Germinal center (tissue), 1 donor: ENCODE results near the gene RGS19.
"Not testable (repeated sequence)": the region's sequence is repeated elsewhere in the genome, so short reads cannot be mapped to it uniquely, and the experiment has no call there.

Source experiments
- DNase-seq: peaks from one replicate; pipeline ENCODE4 v3.0.0; 2012; ENCODE audit warnings: mixed read lengths, low spot score

RGS19 gene

DNA sequence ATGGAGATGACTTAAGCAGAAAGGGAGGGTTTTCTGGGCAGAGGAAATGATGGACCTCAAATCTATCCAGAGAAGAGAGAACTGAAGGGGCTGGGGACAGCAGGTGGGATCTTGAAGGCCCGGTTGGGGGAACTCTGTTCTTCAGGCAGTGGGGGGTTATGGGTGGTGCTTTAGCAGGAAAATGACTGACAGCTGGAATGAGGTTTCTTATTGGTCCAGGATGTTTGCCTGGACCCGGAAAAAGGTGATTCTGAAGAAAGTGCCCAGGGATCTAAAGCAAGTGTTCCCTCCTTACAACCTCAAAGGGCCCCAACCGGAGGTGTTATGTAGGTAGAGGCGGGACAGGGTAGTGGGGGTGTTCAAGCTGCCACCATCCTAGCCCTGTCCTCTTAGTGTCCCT lies 16.1 kb upstream of the RGS19 start:
- DNase-seq, result no peak

DNA sequence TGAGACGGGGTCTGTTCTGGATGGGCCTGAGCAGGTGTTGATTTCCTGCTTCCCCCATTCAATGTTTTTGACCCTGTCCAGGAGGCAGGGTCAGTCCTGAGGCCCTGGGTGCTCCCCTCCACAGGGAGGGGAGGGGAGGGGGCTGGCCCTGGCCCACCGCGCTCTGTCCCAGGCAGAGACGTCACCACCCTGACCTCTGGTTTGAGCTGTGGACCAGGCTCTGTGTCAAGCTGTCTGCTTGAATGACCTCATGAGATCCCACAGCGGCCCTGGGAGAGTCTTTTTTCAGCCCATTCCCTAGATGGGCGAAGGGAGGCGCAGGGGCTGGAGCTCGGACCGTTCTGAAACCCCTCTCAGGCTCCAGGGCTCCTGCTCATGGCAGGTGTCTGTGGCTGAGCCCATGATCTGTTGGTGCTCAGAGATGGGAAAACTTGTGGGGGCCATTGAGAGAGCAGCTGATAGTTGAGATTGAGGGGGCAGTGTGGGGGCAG lies 13.7 kb upstream of the RGS19 start:
- DNase-seq, result no peak

DNA sequence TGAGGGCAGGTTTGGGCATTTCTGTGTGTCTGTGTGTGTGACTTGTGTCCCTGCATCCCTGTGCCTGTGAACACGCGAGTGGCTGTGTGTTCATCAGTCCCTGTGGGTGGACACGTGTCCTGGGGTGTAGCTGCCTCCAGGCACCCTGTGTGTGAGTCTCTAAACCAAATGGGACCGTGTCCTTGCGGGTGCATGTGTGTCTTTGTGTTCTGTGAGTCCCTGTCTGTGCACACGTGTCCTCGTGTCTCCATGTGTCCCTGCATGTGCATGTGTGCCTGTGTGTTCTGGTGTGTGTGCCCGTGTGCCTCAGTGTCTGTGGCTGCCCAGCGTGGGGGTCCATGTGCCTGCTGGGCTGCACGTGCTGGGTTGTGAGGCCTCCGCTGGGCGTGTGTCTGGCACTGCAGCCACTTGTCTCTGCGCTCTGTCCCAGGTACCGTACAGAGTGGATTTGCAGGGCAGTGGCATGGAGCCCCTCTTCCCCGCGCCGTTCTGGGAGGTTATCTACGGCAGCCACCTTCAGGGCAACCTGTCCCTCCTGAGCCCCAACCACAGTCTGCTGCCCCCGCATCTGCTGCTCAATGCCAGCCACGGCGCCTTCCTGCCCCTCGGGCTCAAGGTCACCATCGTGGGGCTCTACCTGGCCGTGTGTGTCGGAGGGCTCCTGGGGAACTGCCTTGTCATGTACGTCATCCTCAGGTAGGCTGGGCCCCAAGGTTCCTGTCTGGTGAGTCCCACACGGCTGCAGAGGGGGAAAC lies 13.1 kb upstream of the RGS19 start:
- no peak for DNase-seq

DNA sequence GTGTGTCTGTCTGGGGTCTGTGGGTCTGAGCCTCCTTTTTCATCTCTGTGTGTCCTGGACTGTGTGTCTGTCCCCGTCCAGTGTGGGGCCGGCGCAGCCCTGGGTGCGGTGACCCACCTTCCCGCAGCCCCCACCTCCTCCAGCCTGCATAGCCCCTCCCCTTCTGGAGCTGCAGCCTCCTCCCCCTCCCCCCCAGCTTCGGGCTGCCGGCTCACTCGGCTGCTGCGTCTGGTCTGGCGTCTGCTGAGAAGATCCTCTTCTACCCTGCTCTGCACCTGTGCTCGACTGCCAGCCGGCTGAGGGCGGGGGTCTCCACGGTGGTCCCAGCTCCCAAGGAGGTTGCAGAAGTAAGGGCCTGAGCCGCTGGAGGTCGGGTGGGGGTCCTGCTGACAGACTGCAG lies 12.5 kb upstream of the RGS19 start:
- no peak for DNase-seq

DNA sequence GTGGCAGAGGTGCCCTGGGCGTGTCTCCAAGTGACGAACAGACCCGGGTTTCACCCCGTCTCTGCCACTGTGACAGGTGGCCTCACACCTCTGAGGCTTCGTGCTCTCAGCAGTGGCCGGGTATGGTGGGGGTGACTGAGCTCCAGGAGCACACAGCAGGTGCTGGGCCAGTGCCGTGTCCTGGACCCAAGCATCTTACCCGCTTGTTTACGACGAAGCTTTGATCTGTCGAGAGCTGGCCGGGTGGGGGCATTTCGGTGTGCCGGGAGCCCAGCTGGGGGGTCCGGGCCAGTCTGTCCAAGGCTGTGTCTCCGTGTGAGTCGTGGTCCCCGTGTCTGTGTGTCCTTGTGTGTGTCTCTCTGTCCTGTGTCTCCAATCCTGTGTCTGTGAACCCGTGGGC lies 12.0 kb upstream of the RGS19 start:
- no peak for DNase-seq

DNA sequence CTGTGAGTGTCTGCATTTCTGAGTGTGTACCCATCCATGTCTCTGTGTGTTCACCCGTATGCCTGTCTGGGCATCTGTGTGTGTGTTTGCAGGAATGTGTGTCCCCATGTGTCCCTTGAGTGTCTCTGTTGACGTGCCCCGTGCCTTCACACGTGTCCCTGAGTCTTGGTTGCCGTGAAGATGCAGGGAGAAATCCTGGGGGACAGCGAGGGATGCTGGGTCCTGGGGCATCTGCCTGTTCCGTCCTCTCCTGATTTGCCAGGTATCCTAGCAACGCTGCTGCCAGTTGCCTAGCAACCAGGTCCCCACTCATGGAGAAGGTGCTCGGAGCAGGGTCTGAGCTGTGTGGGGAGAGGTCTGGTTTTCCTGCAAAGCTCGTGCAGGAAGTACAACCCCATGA lies 10.8 kb upstream of the RGS19 start:
- no peak for DNase-seq

DNA sequence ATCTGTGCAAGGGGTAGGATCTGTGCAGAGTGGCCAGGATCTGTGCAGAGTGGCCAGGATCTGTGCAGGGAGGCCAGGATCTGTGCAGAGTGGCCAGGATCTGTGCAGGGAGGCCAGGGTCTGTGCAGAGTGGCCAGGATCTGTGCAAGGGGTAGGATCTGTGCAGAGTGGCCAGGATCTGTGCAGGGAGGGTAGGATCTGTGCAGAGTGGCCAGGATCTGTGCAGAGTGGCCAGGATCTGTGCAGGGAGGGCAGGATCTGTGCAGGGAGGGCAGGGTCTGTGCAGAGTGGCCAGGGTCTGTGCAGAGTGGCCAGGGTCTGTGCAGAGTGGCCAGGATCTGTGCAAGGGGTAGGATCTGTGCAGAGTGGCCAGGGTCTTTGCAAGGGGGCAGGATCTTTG lies 9.3 kb upstream of the RGS19 start:
- DNase-seq, result not testable (repeated sequence)

DNA sequence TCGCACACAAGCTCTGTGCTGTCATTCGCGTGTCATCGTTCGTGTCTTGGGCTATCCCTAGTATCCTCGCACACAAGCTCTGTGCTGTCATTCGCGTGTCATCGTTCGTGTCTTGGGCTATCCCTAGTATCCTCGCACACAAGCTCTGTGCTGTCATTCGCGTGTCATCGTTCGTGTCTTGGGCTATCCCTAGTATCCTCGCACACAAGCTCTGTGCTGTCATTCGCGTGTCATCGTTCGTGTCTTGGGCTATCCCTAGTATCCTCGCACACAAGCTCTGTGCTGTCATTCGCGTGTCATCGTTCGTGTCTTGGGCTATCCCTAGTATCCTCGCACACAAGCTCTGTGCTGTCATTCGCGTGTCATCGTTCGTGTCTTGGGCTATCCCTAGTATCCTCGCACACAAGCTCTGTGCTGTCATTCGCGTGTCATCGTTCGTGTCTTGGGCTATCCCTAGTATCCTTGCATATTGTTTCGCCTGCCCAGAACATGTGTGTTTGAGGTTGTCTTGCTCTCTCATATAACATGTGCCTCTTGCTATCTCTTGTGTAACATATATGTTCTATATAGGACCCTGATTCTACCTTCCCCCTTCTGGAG lies 8.0 kb upstream of the RGS19 start:
- DNase-seq, result not testable (repeated sequence)

DNA sequence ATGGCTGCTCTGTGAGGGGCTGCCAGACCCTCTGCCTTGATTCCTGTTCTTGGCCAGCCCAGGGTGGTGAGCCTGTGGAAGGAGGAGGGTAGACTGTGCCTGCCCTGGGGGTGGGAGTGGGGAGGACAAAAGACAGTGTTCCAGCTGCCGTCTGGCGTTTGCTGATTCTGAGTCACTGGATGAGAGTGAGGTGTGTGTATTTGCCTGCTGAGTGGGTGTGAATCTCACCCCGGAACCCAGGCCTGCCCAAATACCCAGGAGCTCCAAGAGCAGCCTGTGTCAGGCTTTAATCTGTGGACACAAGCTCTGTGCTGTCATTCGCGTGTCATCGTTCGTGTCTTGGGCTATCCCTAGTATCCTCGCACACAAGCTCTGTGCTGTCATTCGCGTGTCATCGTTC lies 7.5 kb upstream of the RGS19 start:
- no peak for DNase-seq

DNA sequence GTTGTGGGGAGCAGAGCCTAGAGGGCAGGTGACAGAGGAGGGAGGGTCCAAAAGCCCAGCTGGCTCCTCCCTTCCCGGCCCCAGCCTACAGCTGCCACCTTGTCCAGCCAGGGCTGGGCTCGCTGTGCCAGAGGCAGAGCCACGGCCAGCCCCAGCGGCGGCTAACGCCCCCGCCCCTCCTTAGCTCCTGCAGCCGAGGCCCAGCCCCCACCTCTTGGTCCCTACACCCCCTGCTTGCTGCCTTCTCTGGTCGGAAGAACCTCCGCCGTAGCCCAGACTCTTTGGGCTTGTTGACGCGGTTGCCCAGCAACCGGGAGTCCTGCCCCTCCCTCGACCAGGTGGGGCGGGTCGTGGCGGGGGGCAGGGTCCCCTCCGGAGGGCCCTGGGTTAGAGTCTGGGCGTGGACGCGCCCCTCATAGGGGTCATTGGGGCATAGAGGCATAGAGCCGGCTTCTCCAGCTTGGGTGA lies 5.4 kb upstream of the RGS19 start:
- DNase-seq, result no peak

DNA sequence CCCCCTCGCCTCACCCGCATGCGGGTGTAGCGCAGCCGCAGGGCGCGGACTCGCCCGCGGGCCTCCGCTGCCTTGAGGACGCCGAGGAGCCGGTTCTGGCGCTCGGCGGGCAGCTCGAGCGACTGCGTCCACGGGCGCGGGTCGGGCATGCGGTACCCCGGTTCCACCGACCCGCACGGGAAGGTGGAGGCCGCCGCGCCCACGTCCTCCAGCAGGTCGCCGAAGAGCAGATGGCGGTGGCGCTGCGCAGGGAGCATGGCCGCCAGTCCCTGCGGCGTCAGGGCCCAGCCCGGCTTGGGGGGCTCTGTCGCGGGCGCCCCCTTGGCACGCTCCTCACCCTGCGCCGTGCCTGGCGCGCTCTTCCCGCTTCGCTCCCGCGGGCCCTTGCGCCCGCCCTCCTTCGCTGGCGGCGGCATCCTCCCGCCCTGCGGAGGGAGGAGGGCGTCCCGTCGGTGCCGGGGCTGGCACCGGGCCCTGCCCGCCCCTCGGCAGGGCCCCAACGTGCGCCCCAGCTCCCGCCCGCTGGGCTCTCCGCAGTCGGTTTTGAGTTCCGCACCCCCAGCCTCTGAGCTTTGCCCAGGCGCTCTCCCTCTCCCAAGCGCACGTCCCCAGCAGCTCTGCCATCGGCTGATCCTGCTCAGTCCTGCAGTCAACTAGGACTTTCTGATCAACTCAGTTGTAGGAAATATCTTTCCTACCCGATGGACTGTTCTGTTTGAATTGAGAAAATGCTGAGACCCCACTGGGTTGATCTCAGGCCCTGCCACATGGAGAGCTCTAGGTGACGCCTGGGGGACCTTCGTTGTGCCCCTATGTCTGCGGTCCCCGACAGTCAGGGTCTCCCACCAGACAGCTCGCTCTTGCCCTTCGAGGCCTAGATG lies 4.7 kb upstream of the RGS19 start, which contains the start of gene LKAAEAR1:
Gene LKAAEAR1 (minus strand): TSS at position 595 of the 881 bp plus-strand sequence. CDS start 179 bp downstream, at position 416.
- DNase-seq, result no peak

DNA sequence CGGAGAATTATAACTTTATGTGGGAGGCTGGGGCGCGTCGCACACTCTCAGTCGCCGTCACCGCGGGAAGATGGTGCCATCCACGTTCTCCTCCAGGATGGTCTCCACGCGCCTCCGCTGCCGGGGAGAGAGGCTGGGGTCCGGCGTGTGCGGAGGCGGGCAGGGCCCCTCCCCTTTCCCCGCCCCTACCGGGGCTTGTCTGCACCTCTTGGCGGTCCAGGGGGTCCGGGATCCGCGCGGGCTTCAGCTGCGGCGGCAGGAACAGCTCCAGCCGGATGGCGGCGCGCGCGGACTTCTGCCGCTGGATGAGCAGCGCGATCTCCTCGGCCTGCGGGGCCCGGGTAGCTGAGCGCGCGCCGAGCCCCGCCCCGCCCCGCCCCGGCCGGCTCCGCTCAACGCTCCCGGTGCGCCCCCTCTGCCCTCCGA lies 4.1 kb upstream of the RGS19 start:
- peak; percentile 65 for DNase-seq

DNA sequence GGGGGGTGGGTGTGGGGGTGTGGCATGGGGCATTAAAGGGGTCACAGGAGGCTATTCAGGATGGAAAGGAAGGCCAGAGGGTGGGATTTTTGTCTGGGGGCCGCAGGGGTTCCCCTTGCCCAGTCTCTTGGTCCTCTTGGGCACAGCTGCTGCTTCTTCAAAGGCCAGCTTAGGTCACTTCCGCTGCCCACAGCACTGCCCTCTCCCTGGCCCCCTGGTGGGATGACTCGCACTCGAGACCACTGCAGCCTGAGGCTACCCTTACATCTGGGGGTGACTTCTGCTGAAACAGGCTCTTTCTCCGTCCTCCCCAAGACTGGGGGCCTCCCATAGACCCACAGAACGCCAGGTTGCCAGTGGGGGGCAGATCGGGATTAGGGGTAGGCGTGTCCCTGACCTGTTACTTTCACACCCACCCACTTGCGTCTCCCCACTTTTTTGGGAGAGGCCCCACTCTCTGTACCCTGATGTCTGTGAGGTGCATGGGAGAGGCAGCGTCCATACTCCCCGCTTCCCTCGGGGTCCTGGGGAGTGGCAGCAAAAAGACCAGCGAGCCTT lies 3.6 kb upstream of the RGS19 start:
- no peak for DNase-seq

DNA sequence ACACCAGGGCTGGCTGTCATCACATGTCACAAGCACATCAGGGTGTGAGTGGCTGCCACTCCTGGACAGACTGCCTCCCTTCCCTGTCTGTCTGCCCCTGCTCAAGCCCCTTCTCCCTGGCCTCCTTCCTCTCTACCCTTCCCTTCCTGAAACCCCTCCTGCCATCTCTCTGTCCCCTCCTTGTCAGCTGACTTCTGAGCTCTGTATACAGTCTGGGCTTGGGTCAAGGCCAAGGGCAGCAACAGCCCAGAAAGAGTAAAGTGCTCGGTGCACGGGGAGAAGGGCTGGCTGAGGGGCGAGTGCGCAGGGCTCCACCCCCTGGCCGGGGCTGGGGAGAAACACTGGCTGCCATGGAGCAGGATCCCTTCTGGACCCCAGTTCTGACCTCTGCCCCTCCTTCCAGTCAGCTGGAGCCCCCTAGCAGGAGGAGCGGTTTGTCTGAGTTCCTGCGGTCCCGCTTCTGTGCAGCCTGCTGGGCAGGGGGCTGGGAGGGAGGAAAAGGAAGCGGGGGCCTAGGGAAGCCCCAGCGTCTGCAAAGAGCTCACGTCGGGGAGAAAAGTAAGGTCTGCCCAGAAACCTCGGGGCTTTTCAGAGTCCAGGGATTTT lies 2.9 kb upstream of the RGS19 start:
- no peak for DNase-seq

DNA sequence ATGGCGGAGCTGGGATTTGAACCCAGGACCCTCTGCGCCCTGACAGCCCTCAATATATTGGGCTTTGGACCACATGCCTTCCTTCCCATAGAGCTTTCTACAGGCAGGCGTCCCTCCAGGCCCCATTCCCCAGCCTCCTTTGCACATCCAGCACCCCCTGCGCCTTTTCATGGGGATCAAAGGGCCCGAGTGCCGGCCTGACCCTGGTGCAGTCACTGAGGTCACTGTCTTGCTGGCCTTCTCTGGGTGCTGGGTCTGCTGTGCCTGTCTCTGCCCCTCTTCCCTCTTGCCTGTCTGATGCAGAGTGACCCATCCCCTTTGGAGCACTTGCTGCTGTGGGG lies 2.3 kb upstream of the RGS19 start:
- DNase-seq, result no peak

DNA sequence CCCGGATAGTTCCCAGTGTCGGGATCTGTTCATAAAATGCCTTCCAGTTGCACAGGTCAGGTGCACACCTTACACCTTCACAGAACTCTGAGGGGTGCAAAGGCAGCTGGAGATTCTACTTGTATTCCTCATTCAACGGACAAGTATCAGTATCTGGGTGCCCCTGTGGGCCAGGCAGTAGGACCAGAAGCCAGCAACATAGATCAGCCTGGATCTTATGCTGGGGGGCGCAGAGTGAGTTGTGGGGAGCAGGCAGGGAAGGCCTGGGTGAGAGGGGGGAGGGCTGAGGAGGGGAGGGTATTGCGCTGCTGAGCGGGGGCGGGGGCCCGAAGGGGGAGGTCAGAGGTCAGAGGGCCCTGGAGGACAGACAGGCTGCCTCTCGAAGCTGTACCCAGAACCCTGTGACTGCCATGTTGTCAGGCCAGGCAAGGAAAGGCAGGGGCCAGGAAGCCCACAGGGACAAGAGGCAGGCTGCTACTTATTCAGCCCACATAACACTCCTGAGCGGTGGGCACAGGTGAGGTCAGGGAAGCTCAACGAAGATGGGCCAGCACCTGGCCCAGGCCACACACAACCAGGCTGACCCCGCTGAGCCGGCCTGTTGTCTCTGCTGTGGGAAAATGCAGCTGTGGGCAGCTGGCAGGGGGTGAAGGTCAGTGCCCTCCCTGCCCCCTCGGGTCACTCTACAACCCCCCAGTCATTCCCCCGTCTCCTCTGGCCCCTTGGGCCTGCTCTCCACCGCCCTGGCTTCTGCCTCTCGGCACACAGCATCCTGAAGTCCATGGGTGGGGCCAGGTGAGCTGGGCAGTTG lies 1.7 kb upstream of the RGS19 start:
- no peak for DNase-seq

DNA sequence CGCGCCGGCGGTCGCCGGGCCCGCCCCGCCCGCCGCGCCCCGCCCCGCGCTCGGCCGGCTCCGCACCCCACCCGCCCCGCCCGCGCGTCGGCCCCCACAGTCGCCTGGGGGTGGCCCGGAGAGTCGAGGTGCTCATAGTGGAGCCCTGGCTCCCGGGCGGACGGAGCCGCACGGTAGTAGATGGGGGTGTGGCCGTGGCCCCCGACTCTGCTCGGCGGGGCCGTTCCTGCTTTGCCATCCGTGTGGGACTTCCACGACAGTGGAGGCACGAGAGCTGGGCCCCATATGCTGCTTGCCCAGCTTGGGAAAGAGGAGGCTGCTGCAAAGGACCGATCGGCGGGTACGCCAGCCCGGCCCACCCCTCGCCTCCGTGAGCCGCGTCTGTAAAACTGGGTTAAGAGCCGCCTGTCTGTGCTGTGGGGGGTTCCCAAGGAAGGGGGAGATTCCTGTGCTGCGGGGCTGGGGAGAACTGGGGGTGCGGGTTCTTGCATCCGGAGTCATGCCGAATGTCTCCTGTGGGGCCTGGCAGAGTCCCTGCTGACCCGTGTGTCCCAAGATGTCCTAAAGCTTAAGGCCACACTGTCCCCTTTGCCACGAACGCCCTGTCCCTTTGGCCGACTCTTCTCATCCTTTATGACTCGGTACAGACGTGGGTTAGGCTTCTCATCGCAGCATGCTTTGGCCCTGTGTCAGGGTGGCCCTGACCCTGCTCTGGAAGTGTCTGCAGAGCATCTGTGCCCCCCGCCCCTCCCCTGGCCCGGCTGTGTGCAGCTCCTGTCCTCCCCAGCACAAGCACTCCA lies 895 bp upstream of the RGS19 start, which contains the start of gene OPRL1:
Gene OPRL1 (plus strand): TSS at position 70 of the 800 bp plus-strand sequence. CDS start 12,639 bp downstream, outside the sequence.
- no peak for DNase-seq

DNA sequence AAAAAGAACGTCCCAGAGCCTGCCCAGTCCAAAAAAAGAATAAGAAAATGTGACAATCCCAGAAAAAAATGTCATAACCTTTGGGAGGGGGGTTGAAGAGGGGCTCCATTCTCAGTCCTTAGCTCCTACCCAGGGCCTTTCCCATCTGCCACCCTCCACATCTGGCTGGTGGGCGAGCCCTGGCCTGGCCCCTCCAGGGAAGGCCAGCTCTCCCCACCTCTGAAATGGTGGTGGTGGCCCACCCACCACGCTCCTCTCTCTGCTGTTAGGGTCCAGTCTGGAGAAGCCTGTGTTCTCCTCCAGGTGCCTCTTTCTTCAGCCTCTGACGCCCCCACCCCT lies 415 bp downstream of the RGS19 start:
- DNase-seq, result no peak

DNA sequence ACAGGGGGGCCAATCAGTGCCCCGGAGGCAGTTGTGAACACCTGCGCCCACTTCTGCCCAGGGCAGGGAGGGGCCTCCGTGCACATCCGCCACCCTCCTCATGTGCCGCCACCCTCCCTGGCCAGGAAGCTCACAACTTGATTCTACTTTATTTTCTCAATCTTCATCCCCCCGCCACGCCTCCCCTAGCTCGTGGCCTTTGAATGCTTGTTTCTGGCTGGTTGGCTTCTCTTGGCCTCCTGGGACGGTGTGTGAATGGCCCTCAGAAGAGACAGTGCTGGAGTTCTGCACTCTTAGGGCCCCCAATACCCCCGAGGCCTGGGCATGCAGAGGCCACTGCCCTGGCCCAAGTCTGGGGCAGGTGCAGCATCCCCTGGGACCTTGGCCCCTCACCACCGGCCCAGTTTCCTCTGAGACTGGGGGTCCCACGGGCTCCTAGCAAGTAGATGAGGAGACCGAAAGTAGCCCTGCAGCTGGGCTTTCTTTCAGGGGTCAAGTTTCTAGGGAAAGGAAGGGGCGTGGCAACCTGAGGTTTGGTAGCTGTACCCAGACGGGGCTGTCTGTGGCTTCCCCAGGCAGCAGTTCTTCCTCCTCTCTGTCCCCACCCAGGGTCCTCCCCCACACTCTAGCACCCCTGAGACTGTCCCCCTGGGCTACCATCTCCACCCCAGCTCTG lies 1.3 kb downstream of the RGS19 start:
- DNase-seq, result peak; percentile 77

DNA sequence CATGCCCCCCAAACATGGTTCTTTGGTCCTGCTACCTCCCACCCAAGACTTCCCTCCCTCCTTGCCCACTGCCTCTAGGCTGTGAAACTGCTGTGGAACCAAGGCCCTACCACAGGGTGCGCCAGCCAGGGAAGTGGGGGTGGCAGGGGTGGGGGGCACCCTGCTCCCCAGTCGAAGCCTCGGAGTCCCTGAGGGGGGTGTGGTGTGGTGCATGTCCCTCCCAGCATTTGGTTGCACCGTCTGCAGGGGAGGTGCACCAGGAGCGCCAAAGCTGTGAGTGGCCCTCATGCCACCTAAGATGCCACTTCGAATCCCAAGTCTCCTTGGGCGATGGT lies 1.8 kb downstream of the RGS19 start:
- no peak for DNase-seq
